Endothelial cell of umbilical vein (primary cell): ENCODE measurements around the gene MAML3. TPM values are rescaled to one million over a fixed set of nuclear protein-coding genes. Genes with fewer than 3 reads are reported as not detected.

Experiments used
- BruUV-seq: library from RNA; stranded (reverse); fragments of 400-500 nt; replicated peaks from 2 replicates; lab custom pipeline; 2021; lab: Mats Ljungman, UMichigan
- CTCF ChIA-PET: fragments of 300-600, 350-600 bp; sonication (Branson Sonifier 250); formaldehyde crosslinking; loops from one replicate; lab custom pipeline; 2021; ENCODE audit warnings: antibody characterized with exemption, inconsistent platforms; lab: Charles Lee
- POLR2A ChIA-PET: fragments of 300-600, 350-600 bp; sonication (Branson Sonifier 250); formaldehyde crosslinking; loops from one replicate; lab custom pipeline; 2021; ENCODE audit warnings: antibody characterized with exemption, inconsistent platforms; lab: Charles Lee
- DNase-seq: peaks from one replicate; pipeline ENCODE4 v3.0.0-alpha.2; 2011; ENCODE audit warnings: low read depth, low spot score
- FAIRE-seq: peaks from 2 replicates; lab custom pipeline; 2011; peaks lifted over from hg19 to GRCh38; lab: Jason Lieb, UNC
- H2AFZ ChIP-seq: 2 replicates; pipeline ENCODE4 v1.6.0; 2012; ENCODE audit warnings: low read depth, low read length, control low read depth, inconsistent platforms
- H3K27ac ChIP-seq: 2 replicates; pipeline ENCODE4 v1.5.1; 2011; ENCODE audit warnings: low read depth, mild to moderate bottlenecking, control low read depth, low read length, moderate library complexity; ENCODE audit not compliant: insufficient read depth
- H3K27me3 ChIP-seq, 2 experiments: 2 replicates each; pipeline versions ENCODE4 v1.6.0 to v1.6.1; 2011; ENCODE audit warnings: low read length in 2 of 2, mixed read lengths in 1 of 2; ENCODE audit not compliant: control insufficient read depth in 2 of 2, insufficient read depth in 2 of 2
- H3K36me3 ChIP-seq, 2 experiments: 2 replicates in 1 of 2; 3 replicates in 1 of 2; pipeline ENCODE4 v1.5.1; 2011; ENCODE audit warnings: low read length in 2 of 2, mild to moderate bottlenecking in 1 of 2, moderate library complexity in 1 of 2; ENCODE audit not compliant: control insufficient read depth in 2 of 2, insufficient read depth in 2 of 2; ENCODE audit errors: extremely low read depth in 1 of 2
- H3K4me1 ChIP-seq: 3 replicates; pipeline ENCODE4 v1.5.1; 2011; ENCODE audit warnings: mild to moderate bottlenecking, low read length; ENCODE audit not compliant: control insufficient read depth, insufficient read depth; ENCODE audit errors: extremely low read depth
- H3K4me2 ChIP-seq: 2 replicates; pipeline ENCODE4 v1.6.1; 2011; ENCODE audit warnings: low read length, control low read depth, mixed read lengths; ENCODE audit not compliant: insufficient read depth
- H3K4me3 ChIP-seq, 3 experiments: fragments of 200-600 bp in 1 of 3; sonication (generic), shearing (Covaris generic) in 1 of 3; replicated peaks in 1 of 3; 2 replicates each; pipeline ENCODE4 v1.5.1; 2011 to 2016; ENCODE audit warnings: control low read depth in 3 of 3, low read length in 3 of 3, mild to moderate bottlenecking in 2 of 3, inconsistent platforms in 1 of 3, low read depth in 1 of 3, moderate library complexity in 1 of 3; ENCODE audit not compliant: insufficient read depth in 1 of 3
- H3K79me2 ChIP-seq: 2 replicates; pipeline ENCODE4 v1.6.0; 2012; ENCODE audit warnings: low read length, inconsistent platforms; ENCODE audit not compliant: control insufficient read depth, insufficient read depth
- H3K9ac ChIP-seq: replicated peaks from 2 replicates; pipeline ENCODE3; 2011; ENCODE audit warnings: low read length, control low read depth; ENCODE audit not compliant: insufficient read depth; ENCODE audit errors: extremely low read depth
- H3K9me1 ChIP-seq: replicated peaks from 3 replicates; pipeline ENCODE4 v1.6.0; 2011; ENCODE audit warnings: mild to moderate bottlenecking, low read length; ENCODE audit not compliant: control insufficient read depth, insufficient read depth; ENCODE audit errors: extremely low read depth
- H3K9me3 ChIP-seq: replicated peaks from 2 replicates; pipeline ENCODE4 v1.5.1; 2012; ENCODE audit warnings: low read length, inconsistent platforms; ENCODE audit not compliant: control insufficient read depth, insufficient read depth
- H4K20me1 ChIP-seq: replicated peaks from 2 replicates; pipeline ENCODE3; 2011; ENCODE audit warnings: mild to moderate bottlenecking, low read length; ENCODE audit not compliant: control insufficient read depth, insufficient read depth; ENCODE audit errors: extremely low read depth
- EZH2 ChIP-seq: IDR thresholded peaks from 2 replicates; pipeline ENCODE4 v1.6.1; 2012; ENCODE audit warnings: borderline replicate concordance, low read depth, mild to moderate bottlenecking, moderate library complexity, low read length, inconsistent platforms; ENCODE audit not compliant: severe bottlenecking
- FOS ChIP-seq: IDR thresholded peaks from 2 replicates; pipeline ENCODE4 v1.6.1; 2011; ENCODE audit warnings: mild to moderate bottlenecking, low read length, moderate library complexity, borderline replicate concordance; ENCODE audit not compliant: insufficient read depth
- GATA2 ChIP-seq: IDR thresholded peaks from 2 replicates; pipeline ENCODE4 v1.7.0; 2011; ENCODE audit warnings: low read depth, mild to moderate bottlenecking, moderate library complexity, mixed read lengths, low read length; ENCODE audit not compliant: insufficient read length, insufficient read depth
- JUN ChIP-seq: IDR thresholded peaks from 2 replicates; pipeline ENCODE4 v1.6.1; 2011; ENCODE audit warnings: borderline replicate concordance, low read depth; ENCODE audit not compliant: insufficient read length, insufficient read depth
- MYC ChIP-seq: IDR thresholded peaks from one replicate; pipeline ENCODE4 v1.6.1; 2011; ENCODE audit warnings: mild to moderate bottlenecking, low read depth, low read length
- POLR2A ChIP-seq: IDR thresholded peaks from 2 replicates; pipeline ENCODE4 v1.6.1; 2012; ENCODE audit warnings: low read depth, mild to moderate bottlenecking, control low read depth, low read length
- POLR2AphosphoS5 ChIP-seq: IDR thresholded peaks from 2 replicates; pipeline ENCODE4 v1.6.1; 2012; ENCODE audit warnings: low read depth, mild to moderate bottlenecking, control low read depth, low read length, moderate library complexity; ENCODE audit not compliant: insufficient read depth
- dilution Hi-C: fragments of 300-500 bp; cut with MboI; formaldehyde crosslinking; loops from one replicate; pipeline ENCODE4 v1.15.0; 2019; ENCODE audit warnings: low sequenced_read_pairs; ENCODE audit not compliant: extremely low pct_ligation_motif_present
- intact Hi-C: fragments of 100-400 bp; cut with micrococcal nuclease; formaldehyde crosslinking; loops from one replicate; pipeline ENCODE4 v1.10.0; 2022
- polyA plus RNA-seq, 4 experiments: library from polyadenylated mRNA; depleted of rRNA in 3 of 4; stranded (reverse) in 3 of 4; unstranded in 1 of 4; fragments of >200 nt; gene quantifications; 2 replicates each; pipeline versions ENCODE4 v1.2.1 to v1.2.3, GENCODE V29; 2011 to 2012; ENCODE audit warnings: missing spikeins in 1 of 4
- total RNA-seq: library from RNA; stranded (reverse); gene quantifications from 2 replicates; pipeline ENCODE4 v1.2.3, GENCODE V29; 2021
- TF ChIP-seq, protein P1 (sequence below), 2 donors: IDR thresholded peaks; 1 replicate in 1 of 2; 2 replicates in 1 of 2; pipeline ENCODE4 v1.5.1; 2011; ENCODE audit warnings: low read length in 2 of 2, mild to moderate bottlenecking in 2 of 2, moderate library complexity in 2 of 2, control low read depth in 1 of 2, inconsistent platforms in 1 of 2, low read depth in 1 of 2; ENCODE audit not compliant: insufficient read depth in 1 of 2; ENCODE audit errors: extremely low read depth in 1 of 2
- TF ChIP-seq, protein P2 (sequence below): IDR thresholded peaks from 2 replicates; pipeline ENCODE4 v1.6.1; 2011; ENCODE audit not compliant: insufficient read depth, insufficient read length

Gene MAML3
- total and polyA plus RNA-seq, 2 donors (not counting 3 experiments of a cell fraction or from before 2014, with no cell fraction given), result 14.0 to 20.3 TPM

DNA sequence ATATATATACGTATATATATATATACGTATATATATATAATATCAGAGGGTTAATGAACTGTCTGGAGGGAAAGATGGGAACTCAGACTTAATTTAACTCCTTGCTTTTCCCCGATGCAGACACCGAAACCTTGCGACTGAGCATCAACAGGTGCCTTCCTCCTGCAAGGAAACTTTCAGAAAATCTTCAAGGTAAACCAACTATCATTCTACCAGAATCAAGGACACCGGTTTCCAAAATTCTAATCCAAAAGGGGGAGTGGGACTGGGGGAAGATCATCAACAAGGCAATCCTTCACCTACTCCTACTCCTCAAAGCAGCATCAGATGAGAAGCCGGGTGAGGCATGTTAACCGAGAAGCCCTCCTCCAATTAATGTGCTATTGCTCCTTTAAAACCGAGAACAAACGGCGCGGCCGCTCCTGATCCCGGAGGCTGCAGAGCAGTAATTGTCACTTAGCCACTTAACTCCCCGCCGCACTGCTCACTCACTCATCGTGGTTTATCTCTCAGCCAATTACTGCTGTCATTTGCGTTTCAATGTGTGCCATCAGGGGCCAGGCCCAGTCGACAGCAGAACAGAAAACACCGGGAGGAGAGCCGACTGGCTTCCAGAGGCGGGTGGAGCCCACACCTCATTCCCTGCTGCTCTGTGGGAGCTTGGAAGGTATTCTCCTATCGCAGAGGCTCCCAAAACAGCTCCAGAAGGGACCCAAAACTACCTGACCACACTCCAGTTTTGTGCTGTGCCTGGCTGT lies 61.7 kb downstream of the MAML3 start:
- TF ChIP-seq FOS (no peak), MYC (no peak)
- ChIA-PET POLR2A (no interaction called here), CTCF (interaction anchor here (1.0 kb wide), 1 partner anchor 40 kb away, joined by 4 read pairs; no protein-coding TSS in a partner anchor)
- no peaks in the 10 kb centered on the region for H4K20me1 ChIP-seq
- BruUV-seq, result no TSS peak
- H3K4me1 ChIP-seq, result peaks cover 82% of the 10 kb centered on the region
- H3K9me3 ChIP-seq, result no peaks in the 10 kb centered on the region
- H3K79me2 ChIP-seq, result peaks cover 28% of the 10 kb centered on the region
- peak overlapping the region in 1 of 3 experiments; percentile 24 for H3K4me3 ChIP-seq
- peak overlapping the region; percentile 56 for H2AFZ ChIP-seq
- dilution Hi-C loops, result no loop called here
- intact Hi-C loops, result loop anchor here (5.0 to 10.0 kb wide), 6 partner anchors 145 to 1077 kb away; partner anchors contain the start of gene NOCT
- H3K27me3 ChIP-seq, result no peaks in the 10 kb centered on the region
- DNase-seq (peak; percentile 55), FAIRE-seq (peak; percentile 71)
- peak overlapping the region; percentile 78 for H3K4me2 ChIP-seq
- H3K9ac ChIP-seq, result peak overlapping the region; percentile 76
- peak overlapping the region; percentile 88 for H3K27ac ChIP-seq
- no peaks in the 10 kb centered on the region for H3K36me3 ChIP-seq
- no peaks in the 10 kb centered on the region for H3K9me1 ChIP-seq

DNA sequence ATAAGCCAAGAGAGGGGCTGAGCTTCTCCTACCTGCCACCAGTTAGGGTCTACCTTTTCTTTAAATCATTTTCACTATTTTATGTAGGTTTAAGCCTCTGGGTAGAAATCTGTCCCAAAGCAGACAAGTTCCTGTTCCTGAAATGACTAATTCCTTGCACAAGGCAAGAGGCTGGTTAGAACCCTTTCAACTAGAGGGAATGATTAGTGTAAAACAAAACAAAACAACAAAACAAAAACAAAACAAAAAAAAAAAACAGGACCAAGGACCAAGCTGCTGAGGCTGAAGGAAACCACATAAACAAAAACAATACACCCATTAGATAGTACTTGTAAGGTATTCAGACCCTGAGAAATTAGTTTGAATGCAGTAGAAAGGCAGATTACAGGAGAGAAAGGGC lies 62.7 kb downstream of the MAML3 start:
- H3K27ac ChIP-seq, result peak overlapping the region; percentile 89
- FAIRE-seq (peak; percentile 95), DNase-seq (peak; percentile 55)
- H3K36me3 ChIP-seq, result no peaks in the 10 kb centered on the region
- peaks cover 73% of the 10 kb centered on the region for H3K4me1 ChIP-seq
- intact Hi-C loops (loop anchor here (5.0 to 10.0 kb wide), 6 partner anchors 146 to 1077 kb away; partner anchors contain the start of gene NOCT), dilution Hi-C loops (no loop called here)
- BruUV-seq, result no TSS peak
- TF ChIP-seq, protein P1, sequence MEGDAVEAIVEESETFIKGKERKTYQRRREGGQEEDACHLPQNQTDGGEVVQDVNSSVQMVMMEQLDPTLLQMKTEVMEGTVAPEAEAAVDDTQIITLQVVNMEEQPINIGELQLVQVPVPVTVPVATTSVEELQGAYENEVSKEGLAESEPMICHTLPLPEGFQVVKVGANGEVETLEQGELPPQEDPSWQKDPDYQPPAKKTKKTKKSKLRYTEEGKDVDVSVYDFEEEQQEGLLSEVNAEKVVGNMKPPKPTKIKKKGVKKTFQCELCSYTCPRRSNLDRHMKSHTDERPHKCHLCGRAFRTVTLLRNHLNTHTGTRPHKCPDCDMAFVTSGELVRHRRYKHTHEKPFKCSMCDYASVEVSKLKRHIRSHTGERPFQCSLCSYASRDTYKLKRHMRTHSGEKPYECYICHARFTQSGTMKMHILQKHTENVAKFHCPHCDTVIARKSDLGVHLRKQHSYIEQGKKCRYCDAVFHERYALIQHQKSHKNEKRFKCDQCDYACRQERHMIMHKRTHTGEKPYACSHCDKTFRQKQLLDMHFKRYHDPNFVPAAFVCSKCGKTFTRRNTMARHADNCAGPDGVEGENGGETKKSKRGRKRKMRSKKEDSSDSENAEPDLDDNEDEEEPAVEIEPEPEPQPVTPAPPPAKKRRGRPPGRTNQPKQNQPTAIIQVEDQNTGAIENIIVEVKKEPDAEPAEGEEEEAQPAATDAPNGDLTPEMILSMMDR (IDR thresholded peaks at IDR 0.05; ENCODE audit: extremely low read depth in 1 of 2, insufficient read depth in 1 of 2, low read depth in 1 of 2, low read length in 2 of 2), result no peak
- TF ChIP-seq POLR2AphosphoS5 (no peak), FOS (peak; percentile 35), EZH2 (no peak), GATA2 (no peak), MYC (no peak), JUN (peak; percentile 8), POLR2A (no peak)
- TF ChIP-seq, protein P2, sequence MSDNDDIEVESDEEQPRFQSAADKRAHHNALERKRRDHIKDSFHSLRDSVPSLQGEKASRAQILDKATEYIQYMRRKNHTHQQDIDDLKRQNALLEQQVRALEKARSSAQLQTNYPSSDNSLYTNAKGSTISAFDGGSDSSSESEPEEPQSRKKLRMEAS, result no peak
- H3K9ac ChIP-seq, result peak overlapping the region; percentile 78
- POLR2A ChIA-PET, result interaction anchor here (0.6 to 1.7 kb wide), 3 partner anchors 59 to 147 kb away, joined by 3 to 8 read pairs (median 6); no protein-coding TSS in a partner anchor
- H3K27me3 ChIP-seq, result no peaks in the 10 kb centered on the region
- H3K79me2 ChIP-seq, result peaks cover 25% of the 10 kb centered on the region
- H3K4me3 ChIP-seq, result no peak overlapping the region
- no peak overlapping the region for H2AFZ ChIP-seq
- H3K4me2 ChIP-seq, result peak overlapping the region; percentile 57
- H4K20me1 ChIP-seq, result no peaks in the 10 kb centered on the region
- no peaks in the 10 kb centered on the region for H3K9me3 ChIP-seq
- CTCF ChIA-PET, result interaction anchor here (1.6 kb wide), 1 partner anchor 161 kb away, joined by 5 read pairs; no protein-coding TSS in a partner anchor
- no peaks in the 10 kb centered on the region for H3K9me1 ChIP-seq
